DND-41 (cell line): ENCODE measurements around the gene THSD7A.

ENCODE experiments used
- ATAC-seq: fragments of 200-7000 bp; cut with Tn5 transposase; 3 replicates; pipeline ENCODE4 v1.9.1; 2021; ENCODE audit warnings: low read depth; ENCODE audit not compliant: insufficient read depth
- DNase-seq: peaks from one replicate; pipeline ENCODE4 v3.0.0-alpha.2; 2020
- H2AFZ ChIP-seq: 2 replicates; pipeline ENCODE4 v1.6.0; 2012; ENCODE audit warnings: low read depth, low read length
- H3K27ac ChIP-seq: 2 replicates; pipeline ENCODE4 v1.5.1; 2012; ENCODE audit warnings: low read length, inconsistent platforms
- H3K27me3 ChIP-seq: fragments of 200-600 bp; sonication (generic); 2 replicates; pipeline ENCODE4 v1.6.0; 2012; ENCODE audit warnings: low read length, mild to moderate bottlenecking, inconsistent platforms; ENCODE audit not compliant: insufficient read depth, poor library complexity
- H3K36me3 ChIP-seq: 2 replicates; pipeline ENCODE4 v1.5.1; 2012; ENCODE audit warnings: low read length, inconsistent platforms; ENCODE audit not compliant: insufficient read depth
- H3K4me1 ChIP-seq: 2 replicates; pipeline ENCODE4 v1.5.1; 2012; ENCODE audit warnings: mild to moderate bottlenecking, low read length; ENCODE audit not compliant: insufficient read depth
- H3K4me2 ChIP-seq: 2 replicates; pipeline ENCODE4 v1.6.0; 2012; ENCODE audit warnings: mild to moderate bottlenecking, moderate library complexity, low read length, inconsistent platforms; ENCODE audit not compliant: insufficient read depth
- H3K4me3 ChIP-seq, 2 experiments: fragments of 200-600 bp in 1 of 2; shearing (Covaris generic) in 1 of 2; 2 replicates each; pipeline ENCODE4 v1.5.1; 2012 to 2016; ENCODE audit warnings: inconsistent platforms in 2 of 2, low read length in 2 of 2, mild to moderate bottlenecking in 2 of 2, low read depth in 1 of 2, moderate library complexity in 1 of 2
- H3K79me2 ChIP-seq: 2 replicates; pipeline ENCODE4 v1.6.0; 2012; ENCODE audit warnings: low read length, inconsistent platforms; ENCODE audit not compliant: insufficient read depth
- H3K9ac ChIP-seq: 2 replicates; pipeline ENCODE4 v1.6.0; 2012; ENCODE audit warnings: low read depth, mild to moderate bottlenecking, inconsistent platforms, low read length, moderate library complexity
- H3K9me3 ChIP-seq: 2 replicates; pipeline ENCODE4 v1.5.1; 2012; ENCODE audit warnings: low read length, moderate library complexity, mild to moderate bottlenecking, inconsistent platforms; ENCODE audit not compliant: insufficient read depth, severe bottlenecking
- H4K20me1 ChIP-seq: 2 replicates; pipeline ENCODE4 v1.6.0; 2012; ENCODE audit warnings: low read length; ENCODE audit not compliant: insufficient read depth
- EZH2 ChIP-seq: IDR thresholded peaks from 3 replicates; pipeline ENCODE4 v1.6.1; 2012; ENCODE audit warnings: borderline replicate concordance, low read depth, mild to moderate bottlenecking, moderate library complexity, low read length, inconsistent platforms; ENCODE audit not compliant: severe bottlenecking
- TF ChIP-seq, protein P1 (sequence below): IDR thresholded peaks from 2 replicates; pipeline ENCODE4 v1.5.1; 2012; ENCODE audit warnings: borderline replicate concordance, low read length, moderate library complexity, mild to moderate bottlenecking; ENCODE audit not compliant: poor library complexity, severe bottlenecking; ENCODE audit errors: extremely low read depth

THSD7A gene

DNA sequence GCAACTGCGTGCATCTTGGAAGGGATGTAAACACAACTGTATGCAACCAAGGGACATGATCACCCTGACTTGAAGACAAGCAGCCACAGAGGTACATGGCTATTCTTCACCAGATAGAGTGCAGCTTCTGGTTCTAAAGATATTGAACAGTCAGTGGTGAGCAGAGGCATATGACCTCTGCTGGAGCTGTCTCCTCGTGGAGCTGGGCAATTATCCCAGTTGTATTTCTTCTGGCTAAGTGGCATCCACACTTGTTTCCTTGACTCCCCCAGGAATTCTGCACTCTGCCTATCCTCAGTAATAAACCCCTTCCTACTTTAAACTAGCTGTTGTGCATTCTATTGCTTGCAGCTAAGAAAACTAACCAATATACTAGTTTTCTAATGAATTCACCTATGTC, 216.8 kb downstream of the THSD7A start:
- Histone ChIP-seq H3K27ac (no peak overlapping the region), H2AFZ (no peak overlapping the region), H3K4me2 (no peak overlapping the region), H3K79me2 (no peaks in the 10 kb centered on the region), H3K9ac (no peak overlapping the region), H3K27me3 (no peaks in the 10 kb centered on the region), H4K20me1 (no peaks in the 10 kb centered on the region), H3K9me3 (no peaks in the 10 kb centered on the region), H3K4me3 (no peak overlapping the region), H3K36me3 (no peaks in the 10 kb centered on the region), H3K4me1 (no peaks in the 10 kb centered on the region)
- TF ChIP-seq EZH2: no peak
- TF ChIP-seq, protein P1, sequence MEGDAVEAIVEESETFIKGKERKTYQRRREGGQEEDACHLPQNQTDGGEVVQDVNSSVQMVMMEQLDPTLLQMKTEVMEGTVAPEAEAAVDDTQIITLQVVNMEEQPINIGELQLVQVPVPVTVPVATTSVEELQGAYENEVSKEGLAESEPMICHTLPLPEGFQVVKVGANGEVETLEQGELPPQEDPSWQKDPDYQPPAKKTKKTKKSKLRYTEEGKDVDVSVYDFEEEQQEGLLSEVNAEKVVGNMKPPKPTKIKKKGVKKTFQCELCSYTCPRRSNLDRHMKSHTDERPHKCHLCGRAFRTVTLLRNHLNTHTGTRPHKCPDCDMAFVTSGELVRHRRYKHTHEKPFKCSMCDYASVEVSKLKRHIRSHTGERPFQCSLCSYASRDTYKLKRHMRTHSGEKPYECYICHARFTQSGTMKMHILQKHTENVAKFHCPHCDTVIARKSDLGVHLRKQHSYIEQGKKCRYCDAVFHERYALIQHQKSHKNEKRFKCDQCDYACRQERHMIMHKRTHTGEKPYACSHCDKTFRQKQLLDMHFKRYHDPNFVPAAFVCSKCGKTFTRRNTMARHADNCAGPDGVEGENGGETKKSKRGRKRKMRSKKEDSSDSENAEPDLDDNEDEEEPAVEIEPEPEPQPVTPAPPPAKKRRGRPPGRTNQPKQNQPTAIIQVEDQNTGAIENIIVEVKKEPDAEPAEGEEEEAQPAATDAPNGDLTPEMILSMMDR: no peak
- ATAC-seq: no peak
- no peak for DNase-seq

DNA sequence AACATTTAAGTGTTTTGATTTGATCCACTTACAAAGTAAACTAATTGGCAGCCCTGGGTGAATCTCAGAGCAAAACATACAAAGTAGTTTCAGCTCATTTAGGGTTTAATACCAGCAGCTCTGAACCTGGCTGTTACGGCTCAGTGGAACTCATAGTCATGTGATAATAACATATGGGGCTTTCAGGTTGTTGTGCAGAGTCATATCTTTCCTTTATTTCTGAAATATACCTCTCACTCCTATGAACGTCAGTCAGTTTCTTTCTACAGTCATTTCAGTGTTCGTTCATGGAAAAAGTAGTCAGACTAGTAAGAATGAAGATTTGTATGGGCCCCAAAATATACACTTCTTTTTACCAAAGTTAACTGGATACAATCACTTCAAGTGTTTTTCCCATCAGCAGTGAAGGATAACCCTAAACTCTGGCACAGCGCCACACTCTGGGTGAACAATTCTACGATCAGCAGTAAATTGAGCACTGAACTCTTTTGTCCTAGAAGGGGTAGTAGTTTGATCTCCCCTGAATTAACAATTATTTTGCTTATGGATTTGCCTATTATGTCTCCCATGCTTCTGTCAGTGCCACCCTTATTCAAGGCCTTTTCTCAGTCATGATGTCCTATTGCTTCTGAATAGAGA, 218.6 kb downstream of the THSD7A start:
- no peak for DNase-seq
- H4K20me1 ChIP-seq: no peaks in the 10 kb centered on the region
- no peak overlapping the region for H3K9ac ChIP-seq
- no peaks in the 10 kb centered on the region for H3K9me3 ChIP-seq
- H3K36me3 ChIP-seq: no peaks in the 10 kb centered on the region
- no peak for TF ChIP-seq EZH2
- TF ChIP-seq, protein P1: no peak
- H3K4me2 ChIP-seq: no peak overlapping the region
- no peak overlapping the region for H3K27ac ChIP-seq
- no peaks in the 10 kb centered on the region for H3K27me3 ChIP-seq
- no peak for ATAC-seq
- H3K4me3 ChIP-seq: no peak overlapping the region
- H3K4me1 ChIP-seq: no peaks in the 10 kb centered on the region
- no peaks in the 10 kb centered on the region for H3K79me2 ChIP-seq
- no peak overlapping the region for H2AFZ ChIP-seq

DNA sequence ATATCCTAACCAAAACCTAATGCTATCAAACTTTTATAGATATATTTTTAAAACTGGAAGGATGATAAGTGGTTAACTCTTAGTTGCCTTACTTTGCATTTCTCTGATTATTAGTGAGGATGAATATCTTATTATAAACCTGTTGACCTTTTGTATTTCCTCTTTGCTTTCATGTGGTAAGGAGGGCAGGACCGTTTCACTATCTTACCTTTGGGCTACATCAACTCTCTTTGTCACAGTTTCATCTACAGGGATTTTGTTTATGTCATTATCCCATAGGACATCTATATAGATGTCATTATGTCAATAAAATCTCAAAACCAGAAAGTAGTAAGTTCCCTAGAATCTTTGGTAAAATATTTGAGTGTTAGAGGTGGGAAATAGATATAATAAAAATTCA, 219.3 kb downstream of the THSD7A start:
- no peak overlapping the region for H3K9ac ChIP-seq
- no peak overlapping the region for H3K4me2 ChIP-seq
- no peaks in the 10 kb centered on the region for H3K36me3 ChIP-seq
- no peaks in the 10 kb centered on the region for H3K79me2 ChIP-seq
- no peaks in the 10 kb centered on the region for H3K27me3 ChIP-seq
- no peak for TF ChIP-seq EZH2
- TF ChIP-seq, protein P1: no peak
- DNase-seq (no peak), ATAC-seq (no peak)
- no peaks in the 10 kb centered on the region for H3K4me1 ChIP-seq
- no peaks in the 10 kb centered on the region for H4K20me1 ChIP-seq
- H3K4me3 ChIP-seq: no peak overlapping the region
- no peaks in the 10 kb centered on the region for H3K9me3 ChIP-seq
- H2AFZ ChIP-seq: no peak overlapping the region
- H3K27ac ChIP-seq: no peak overlapping the region
